H1 (cell line): ENCODE data around the gene UMAD1. TPM values are rescaled to one million over a fixed set of nuclear protein-coding genes. Genes with fewer than 3 reads are reported as not detected.

Experiments
- CTCF ChIA-PET: fragments of 300-600 bp; sonication (Branson Sonifier 250); formaldehyde crosslinking; loops from one replicate; lab custom pipeline; 2021; ENCODE audit not compliant: partially characterized antibody; lab: Charles Lee
- POLR2A ChIA-PET: fragments of 300-600 bp; sonication (Branson Sonifier 250); formaldehyde crosslinking; loops from one replicate; lab custom pipeline; 2021; ENCODE audit warnings: inconsistent platforms; ENCODE audit not compliant: partially characterized antibody; lab: Charles Lee
- DNase-seq, 2 experiments: peaks; one replicate each; pipeline versions ENCODE4 v3.0.0 to v3.0.0-alpha.2; 2010 to 2022; ENCODE audit warnings: low spot score in 2 of 2, low read depth in 1 of 2, mixed read lengths in 1 of 2
- FAIRE-seq: peaks from 2 replicates; lab custom pipeline; 2011; peaks lifted over from hg19 to GRCh38; lab: Jason Lieb, UNC
- H2AFZ ChIP-seq: 2 replicates; pipeline ENCODE4 v1.8.1; 2012; ENCODE audit warnings: low read length, inconsistent platforms
- H2AK5ac ChIP-seq: 2 replicates; pipeline ENCODE4 v1.6.1; 2013; ENCODE audit warnings: low read depth, low read length
- H2BK120ac ChIP-seq: replicated peaks from 2 replicates; pipeline ENCODE3; 2013; ENCODE audit warnings: low read depth, low read length, inconsistent platforms
- H2BK12ac ChIP-seq: 2 replicates; pipeline ENCODE4 v1.6.1; 2013; ENCODE audit warnings: low read depth, low read length
- H2BK15ac ChIP-seq: 2 replicates; pipeline ENCODE4 v1.6.1; 2013; ENCODE audit warnings: low read length
- H2BK20ac ChIP-seq: 2 replicates; pipeline ENCODE4 v1.6.1; 2013; ENCODE audit warnings: low read length
- H2BK5ac ChIP-seq: 2 replicates; pipeline ENCODE4 v1.6.1; 2013; ENCODE audit warnings: low read depth, low read length
- H3K14ac ChIP-seq: 2 replicates; pipeline ENCODE4 v1.6.1; 2013; ENCODE audit warnings: inconsistent platforms; ENCODE audit not compliant: insufficient read length
- H3K18ac ChIP-seq: 2 replicates; pipeline ENCODE4 v1.6.1; 2013; ENCODE audit warnings: low read length; ENCODE audit errors: extremely low read depth
- H3K23ac ChIP-seq: 2 replicates; pipeline ENCODE4 v1.6.1; 2013; ENCODE audit warnings: inconsistent platforms; ENCODE audit not compliant: insufficient read length
- H3K23me2 ChIP-seq: 2 replicates; pipeline ENCODE4 v1.6.1; 2013; ENCODE audit warnings: low read depth, low read length
- H3K27ac ChIP-seq: 2 replicates; pipeline ENCODE4 v1.6.1; 2011; ENCODE audit warnings: low read depth, low read length, inconsistent platforms
- H3K27me3 ChIP-seq, 4 experiments: replicated peaks in 1 of 4; 1 replicate in 1 of 4; 2 replicates in 3 of 4; pipeline versions ENCODE4 v1.6.1 to v1.8.1; 2011 to 2013; ENCODE audit warnings: low read length in 3 of 4, mild to moderate bottlenecking in 3 of 4, inconsistent platforms in 2 of 4, mixed read lengths in 2 of 4, moderate library complexity in 1 of 4; ENCODE audit not compliant: control insufficient read depth in 3 of 4, insufficient read depth in 3 of 4; ENCODE audit errors: extremely low read depth in 1 of 4
- H3K36me3 ChIP-seq, 4 experiments: 2 replicates each; pipeline versions ENCODE4 v1.6.1 to v1.8.1; 2011 to 2013; ENCODE audit warnings: mild to moderate bottlenecking in 4 of 4, low read length in 3 of 4, moderate library complexity in 2 of 4, control low read depth in 1 of 4, inconsistent platforms in 1 of 4; ENCODE audit not compliant: insufficient read depth in 4 of 4, control insufficient read depth in 2 of 4
- H3K4ac ChIP-seq: replicated peaks from 2 replicates; pipeline ENCODE3; 2013; ENCODE audit warnings: low read length, low read depth, mixed read lengths, inconsistent platforms; ENCODE audit not compliant: insufficient read length
- H3K4me1 ChIP-seq, 4 experiments: replicated peaks in 1 of 4; 1 replicate in 1 of 4; 2 replicates in 3 of 4; pipeline versions ENCODE4 v1.6.1 to v1.8.1; 2011 to 2013; ENCODE audit warnings: low read length in 3 of 4, inconsistent platforms in 2 of 4, mixed read lengths in 1 of 4; ENCODE audit not compliant: insufficient read depth in 4 of 4, control insufficient read depth in 3 of 4
- H3K4me2 ChIP-seq, 2 experiments: 2 replicates each; pipeline versions ENCODE4 v1.6.1 to v1.8.1; 2011 to 2013; ENCODE audit warnings: low read depth in 2 of 2, low read length in 2 of 2, control low read depth in 1 of 2, inconsistent platforms in 1 of 2, mild to moderate bottlenecking in 1 of 2; ENCODE audit not compliant: insufficient read depth in 1 of 2
- H3K4me3 ChIP-seq, 4 experiments: fragments of 200-600, 300-600 bp in 1 of 4; sonication (generic), shearing (Covaris generic), sonication (Bioruptor Twin) in 1 of 4; 2 replicates each; pipeline versions ENCODE4 v1.5.1 to v1.8.1; 2011 to 2016; ENCODE audit warnings: low read length in 4 of 4, low read depth in 3 of 4, control low read depth in 2 of 4, inconsistent platforms in 2 of 4, mild to moderate bottlenecking in 2 of 4, mixed read lengths in 1 of 4, moderate library complexity in 1 of 4; ENCODE audit not compliant: insufficient read depth in 2 of 4; ENCODE audit errors: extremely low read depth in 1 of 4
- H3K56ac ChIP-seq: replicated peaks from 2 replicates; pipeline ENCODE3; 2013; ENCODE audit warnings: low read depth, mild to moderate bottlenecking, mixed read lengths, low read length, inconsistent platforms; ENCODE audit not compliant: insufficient read length
- H3K79me1 ChIP-seq: 2 replicates; pipeline ENCODE4 v1.6.1; 2013; ENCODE audit warnings: low read depth, low read length, control low read depth
- H3K79me2 ChIP-seq, 2 experiments: 2 replicates each; pipeline versions ENCODE4 v1.6.1 to v1.8.1; 2012 to 2013; ENCODE audit warnings: low read length in 2 of 2, mild to moderate bottlenecking in 2 of 2, inconsistent platforms in 1 of 2; ENCODE audit not compliant: insufficient read depth in 2 of 2, control insufficient read depth in 1 of 2
- H3K9ac ChIP-seq, 4 experiments: replicated peaks in 1 of 4; 1 replicate in 1 of 4; 2 replicates in 3 of 4; pipeline versions ENCODE4 v1.6.1 to v1.8.1; 2011 to 2013; ENCODE audit warnings: low read depth in 3 of 4, low read length in 3 of 4, control low read depth in 2 of 4, mild to moderate bottlenecking in 2 of 4, moderate library complexity in 2 of 4, inconsistent platforms in 1 of 4; ENCODE audit errors: extremely low read depth in 1 of 4
- H3K9me3 ChIP-seq, 2 experiments: 2 replicates each; pipeline versions ENCODE4 v1.6.1 to v1.8.1; 2012 to 2013; ENCODE audit warnings: mild to moderate bottlenecking in 2 of 2, moderate library complexity in 2 of 2, control low read depth in 1 of 2, inconsistent platforms in 1 of 2, low read depth in 1 of 2, low read length in 1 of 2, mixed read lengths in 1 of 2; ENCODE audit not compliant: insufficient read depth in 2 of 2
- H4K20me1 ChIP-seq, 2 experiments: replicated peaks in 1 of 2; 2 replicates each; pipeline versions ENCODE3 to v1.8.1; 2011 to 2013; ENCODE audit warnings: inconsistent platforms in 2 of 2, low read length in 2 of 2, mild to moderate bottlenecking in 1 of 2; ENCODE audit not compliant: insufficient read depth in 2 of 2, control insufficient read depth in 1 of 2
- H4K5ac ChIP-seq: 2 replicates; pipeline ENCODE4 v1.6.1; 2013; ENCODE audit warnings: low read length, low read depth, mixed read lengths, inconsistent platforms; ENCODE audit not compliant: insufficient read length
- H4K8ac ChIP-seq: 2 replicates; pipeline ENCODE4 v1.8.0; 2013; ENCODE audit warnings: mild to moderate bottlenecking, moderate library complexity, low read length, inconsistent platforms; ENCODE audit not compliant: insufficient read depth; ENCODE audit errors: extremely low read depth
- H4K91ac ChIP-seq: replicated peaks from 2 replicates; pipeline ENCODE3; 2013; ENCODE audit warnings: low read length, mixed read lengths, inconsistent platforms; ENCODE audit not compliant: insufficient read length
- GTF2F1 ChIP-seq: IDR thresholded peaks from 2 replicates; pipeline ENCODE4 v1.6.1; 2012; ENCODE audit warnings: low read depth, low read length, improper control_type of control experiment, borderline replicate concordance
- POU5F1 ChIP-seq: IDR thresholded peaks from 2 replicates; pipeline ENCODE4 v1.6.1; 2011; ENCODE audit warnings: low read depth, mild to moderate bottlenecking, low read length, moderate library complexity
- WGBS, 2 experiments: shearing (Covaris generic) in 1 of 2; methylation state at CpG; one replicate each; pipeline versions ENCODE4 v1.1.6 to v1.1.7; 2013 to 2015; ENCODE audit warnings: low lambda C conversion rate in 2 of 2, mixed read lengths in 2 of 2, inconsistent platforms in 1 of 2, low coverage in 1 of 2, missing lambda C conversion rate in 1 of 2; ENCODE audit not compliant: insufficient replicate concordance in 2 of 2, insufficient coverage in 1 of 2, insufficient read length in 1 of 2; ENCODE audit errors: extremely low coverage in 1 of 2, missing lambda C conversion rate in 1 of 2; 5-methylcytosine and 5-hydroxymethylcytosine counted together
- polyA plus RNA-seq, 7 experiments: library from polyadenylated mRNA; depleted of rRNA in 3 of 7; stranded (reverse) in 5 of 7; unstranded in 2 of 7; fragments of >200 nt in 5 of 7; fragments of 200-250 nt in 2 of 7; gene quantifications; 1 replicate in 5 of 7; 2 replicates in 1 of 7; 4 replicates in 1 of 7; pipeline versions ENCODE4 v1.2.1 to v1.2.3, GENCODE V29; 2011 to 2013; ENCODE audit warnings: missing spikeins in 2 of 7, mixed read lengths in 2 of 7
- total RNA-seq: library from RNA; stranded (reverse); fragmentation: NEBNext Ultra II Directional; extraction: Animal tissue kit (Norgen Biotek cat#: 25700); gene quantifications from 2 replicates; pipeline ENCODE4 v1.2.1, GENCODE V29; 2021

UMAD1 gene
- total and polyA plus RNA-seq, 2 of the 8 experiments (the other 6 are each of a cell fraction or from before 2014, with no cell fraction given) = 10.4 to 12.3 TPM

DNA sequence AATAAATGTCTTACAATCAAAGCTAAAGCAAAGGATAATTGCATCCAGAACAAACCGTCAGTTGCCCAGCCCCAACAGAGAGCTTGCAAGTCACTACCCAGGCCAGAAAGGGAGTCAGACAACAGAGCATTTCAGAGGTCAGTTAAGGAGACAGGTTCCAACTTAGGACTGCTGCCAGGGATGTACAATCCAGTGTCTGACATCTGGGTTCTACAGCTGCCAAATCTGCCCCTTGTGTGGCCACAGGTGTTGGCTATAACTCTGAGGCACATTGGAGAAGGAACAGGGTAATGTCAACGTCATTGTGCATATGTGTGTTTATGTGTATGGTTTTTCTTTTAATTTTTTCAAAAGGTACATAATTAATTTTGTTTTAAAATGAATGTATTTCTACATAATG is 242.8 kb downstream of the UMAD1 start:
- Histone ChIP-seq H2BK20ac (no peak overlapping the region), H4K8ac (no peak overlapping the region), H3K4ac (no peak overlapping the region), H2BK15ac (no peak overlapping the region), H3K4me2 (no peak overlapping the region), H3K14ac (no peak overlapping the region), H3K56ac (no peak overlapping the region), H3K9me3 (no peaks in the 10 kb centered on the region), H2AFZ (no peak overlapping the region), H3K27me3 (no peaks in the 10 kb centered on the region; a peak in 1 of 7 replicates), H3K27ac (no peak overlapping the region), H2AK5ac (no peak overlapping the region), H3K36me3 (no peaks in the 10 kb centered on the region), H4K5ac (no peak overlapping the region), H3K4me1 (no peaks in the 10 kb centered on the region), H2BK12ac (no peak overlapping the region), H4K20me1 (no peaks in the 10 kb centered on the region), H3K79me1 (no peaks in the 10 kb centered on the region), H3K79me2 (no peaks in the 10 kb centered on the region), H4K91ac (no peak overlapping the region), H3K4me3 (no peak overlapping the region), H3K18ac (no peak overlapping the region), H3K23me2 (no peaks in the 10 kb centered on the region), H2BK120ac (no peak overlapping the region), H3K23ac (no peak overlapping the region), H3K9ac (no peak overlapping the region), H2BK5ac (no peak overlapping the region)
- DNase-seq = no peak
- no peak for FAIRE-seq
- CTCF ChIA-PET = interaction anchor here (1.2 to 2.4 kb wide), 2 partner anchors 37 to 152 kb away, joined by 3 to 5 read pairs; no protein-coding TSS in a partner anchor
- 84% methylated on average over 2 of the region's 2 CpGs; no CpG with 5 or more reads in 1 of the 2 experiments for WGBS, 2 experiments
- no peak for TF ChIP-seq POU5F1
- TF ChIP-seq GTF2F1 = no peak
- POLR2A ChIA-PET = interaction anchor here (0.7 to 0.9 kb wide), 2 partner anchors 12 to 87 kb away, joined by 3 to 4 read pairs; no protein-coding TSS in a partner anchor
